HCT116 (cell line): Measurements from ENCODE around the gene ALAS1. TPM values are rescaled to one million over a fixed set of nuclear protein-coding genes. Genes with fewer than 3 reads are reported as not detected.

Experiments
- ATAC-seq: fragments of 200-7000 bp; cut with Tn5 transposase; 2 replicates; pipeline ENCODE4 v1.9.1; 2020; ENCODE audit warnings: mild to moderate bottlenecking, moderate library complexity
- BruUV-seq: library from RNA; stranded (reverse); fragments of 400-500 nt; replicated peaks from 2 replicates; lab custom pipeline; 2021; lab: Mats Ljungman, UMichigan
- CTCF ChIA-PET: fragments of 300-600 bp; sonication (Branson Sonifier 250); formaldehyde crosslinking; loops from one replicate; lab custom pipeline; 2021; ENCODE audit warnings: antibody characterized with exemption; lab: Charles Lee
- POLR2A ChIA-PET: fragments of 300-600, 350-600 bp; sonication (Branson Sonifier 250); formaldehyde crosslinking; loops from one replicate; lab custom pipeline; 2021; ENCODE audit warnings: antibody characterized with exemption; lab: Charles Lee
- RAD21 ChIA-PET, 2 experiments: fragments of 300-600 bp; sonication (Branson Sonifier 250); formaldehyde crosslinking; loops; one replicate each; lab custom pipeline; 2023; ENCODE audit warnings: low total read pairs in 2 of 2; ENCODE audit not compliant: uncharacterized antibody in 2 of 2, unreplicated experiment in 2 of 2, low non-redundant PET in 1 of 2; lab: Charles Lee
- DNase-seq: peaks from one replicate; pipeline ENCODE4 v3.0.0-alpha.2; 2010; ENCODE audit warnings: low read depth, low spot score
- H2AFZ ChIP-seq: fragments of 200-600 bp; shearing (Covaris generic), sonication (generic); 2 replicates; pipeline ENCODE4 v1.6.1; 2017; ENCODE audit warnings: low read depth, mixed run types, mixed read lengths, antibody characterized with exemption, low read length; ENCODE audit not compliant: poor library complexity, severe bottlenecking
- H3K27ac ChIP-seq: 2 replicates; pipeline ENCODE4 v1.5.1; 2012; ENCODE audit warnings: low read depth, low read length
- H3K27me3 ChIP-seq: fragments of 200-600 bp; sonication (generic); 2 replicates; pipeline ENCODE4 v1.6.1; 2016; ENCODE audit warnings: mixed run types, low read length, mixed read lengths; ENCODE audit not compliant: insufficient read depth
- H3K36me3 ChIP-seq, 2 experiments: fragments of 200-500 bp in 1 of 2; fragments of 200-600 bp in 1 of 2; sonication (Bioruptor generic) in 1 of 2; sonication (generic) in 1 of 2; 2 replicates each; pipeline versions ENCODE4 v1.5.1 to v1.6.1; 2014 to 2016; ENCODE audit warnings: low read length in 2 of 2, inconsistent platforms in 1 of 2, mixed read lengths in 1 of 2, mixed run types in 1 of 2; ENCODE audit not compliant: insufficient read depth in 2 of 2, control insufficient read depth in 1 of 2
- H3K4me1 ChIP-seq, 2 experiments: fragments of 200-600 bp in 1 of 2; sonication (generic) in 1 of 2; 2 replicates each; pipeline versions ENCODE4 v1.5.1 to v1.6.1; 2012 to 2017; ENCODE audit warnings: low read length in 2 of 2, inconsistent platforms in 1 of 2, mild to moderate bottlenecking in 1 of 2, mixed read lengths in 1 of 2, mixed run types in 1 of 2, moderate library complexity in 1 of 2; ENCODE audit not compliant: insufficient read depth in 2 of 2, control insufficient read depth in 1 of 2
- H3K4me2 ChIP-seq: fragments of 200-600 bp; sonication (generic); 2 replicates; pipeline ENCODE4 v1.6.1; 2017; ENCODE audit warnings: mixed run types, low read length, mixed read lengths
- H3K4me3 ChIP-seq, 2 experiments: fragments of 200-600 bp in 1 of 2; sonication (generic) in 1 of 2; replicated peaks in 1 of 2; 2 replicates each; pipeline ENCODE4 v1.5.1; 2011 to 2016; ENCODE audit warnings: low read length in 2 of 2, control low read depth in 1 of 2, low read depth in 1 of 2, mild to moderate bottlenecking in 1 of 2, mixed read lengths in 1 of 2, mixed run types in 1 of 2
- H3K79me2 ChIP-seq: fragments of 200-600 bp; sonication (generic); 2 replicates; pipeline ENCODE4 v1.6.1; 2017; ENCODE audit warnings: mild to moderate bottlenecking, mixed run types, low read length, moderate library complexity, mixed read lengths; ENCODE audit not compliant: insufficient read depth
- H3K9ac ChIP-seq: fragments of 200-600 bp; sonication (generic); 2 replicates; pipeline ENCODE4 v1.6.1; 2016; ENCODE audit warnings: low read length, mixed read lengths
- H3K9me2 ChIP-seq: fragments of 200-600 bp; sonication (generic), shearing (Covaris generic); 2 replicates; pipeline ENCODE4 v1.6.1; 2017; ENCODE audit warnings: mixed run types, mild to moderate bottlenecking, moderate library complexity; ENCODE audit not compliant: insufficient read depth
- H3K9me3 ChIP-seq, 2 experiments: fragments of 200-500 bp in 1 of 2; fragments of 200-600 bp in 1 of 2; sonication (Bioruptor generic) in 1 of 2; sonication (generic) in 1 of 2; 2 replicates each; pipeline ENCODE4 v1.6.1; 2014 to 2017; ENCODE audit warnings: low read length in 2 of 2, mixed read lengths in 2 of 2, inconsistent platforms in 1 of 2, low read depth in 1 of 2, mild to moderate bottlenecking in 1 of 2, mixed run types in 1 of 2, moderate library complexity in 1 of 2; ENCODE audit not compliant: control insufficient read depth in 1 of 2, insufficient read depth in 1 of 2
- H4K20me1 ChIP-seq: fragments of 200-600 bp; sonication (generic), shearing (Covaris generic); 2 replicates; pipeline ENCODE4 v1.6.1; 2017; ENCODE audit warnings: mixed run types, mild to moderate bottlenecking, moderate library complexity; ENCODE audit not compliant: insufficient read depth
- CBX3 ChIP-seq: IDR thresholded peaks from 2 replicates; pipeline ENCODE4 v1.6.1; 2012; ENCODE audit warnings: low read depth
- CEBPB ChIP-seq: IDR thresholded peaks from 2 replicates; pipeline ENCODE4 v1.6.1; 2012; ENCODE audit warnings: low read depth
- EGR1 ChIP-seq: IDR thresholded peaks from 2 replicates; pipeline ENCODE4 v1.6.1; 2012; ENCODE audit warnings: low read depth
- ELF1 ChIP-seq: IDR thresholded peaks from 2 replicates; pipeline ENCODE4 v1.6.1; 2012; ENCODE audit warnings: low read depth, borderline replicate concordance
- EZH2 ChIP-seq: fragments of 200-600 bp; sonication (generic); IDR thresholded peaks from 2 replicates; pipeline ENCODE4 v1.6.1; 2017; ENCODE audit warnings: antibody characterized with exemption, mixed run types
- EZH2phosphoT487 ChIP-seq: fragments of 200-600 bp; IDR thresholded peaks from 2 replicates; pipeline ENCODE4 v1.6.1; 2018; ENCODE audit warnings: antibody characterized with exemption, borderline replicate concordance
- JUND ChIP-seq: IDR thresholded peaks from 2 replicates; pipeline ENCODE4 v1.6.1; 2012
- POLR2AphosphoS5 ChIP-seq: IDR thresholded peaks from 2 replicates; pipeline ENCODE4 v1.6.1; 2011; ENCODE audit warnings: mild to moderate bottlenecking, low read depth, low read length, moderate library complexity
- SIN3A ChIP-seq: IDR thresholded peaks from 2 replicates; pipeline ENCODE4 v1.6.1; 2012; ENCODE audit warnings: low read depth
- SP1 ChIP-seq: IDR thresholded peaks from 2 replicates; pipeline ENCODE4 v1.6.1; 2012; ENCODE audit warnings: low read depth
- TCF7L2 ChIP-seq: IDR thresholded peaks from 2 replicates; pipeline ENCODE4 v1.7.0; 2011; ENCODE audit warnings: borderline replicate concordance, inconsistent platforms; ENCODE audit not compliant: insufficient read depth, insufficient read length; ENCODE audit errors: extremely low read depth
- ZFX ChIP-seq: fragments of 450-650 bp; IDR thresholded peaks from 2 replicates; pipeline ENCODE4 v1.6.1; 2017
- ZNF274 ChIP-seq: fragments of 200-500 bp; sonication (Bioruptor generic); IDR thresholded peaks from 2 replicates; pipeline ENCODE4 v1.6.1; 2014; ENCODE audit warnings: mild to moderate bottlenecking, low read depth, low read length, inconsistent platforms
- intact Hi-C: fragments of 100-400 bp; cut with micrococcal nuclease; formaldehyde crosslinking; loops from 2 replicates; pipeline ENCODE4 v1.10.0; 2022
- total RNA-seq: library from RNA; stranded (reverse); gene quantifications from one replicate; pipeline ENCODE4 v1.2.1, GENCODE V29; 2021; ENCODE audit not compliant: unreplicated experiment
- TF ChIP-seq, protein P1 (sequence below): IDR thresholded peaks from 2 replicates; pipeline ENCODE4 v1.6.1; 2012; ENCODE audit warnings: low read depth
- TF ChIP-seq, protein P2 (sequence below): IDR thresholded peaks from 2 replicates; pipeline ENCODE4 v1.6.1; 2011; ENCODE audit warnings: mild to moderate bottlenecking, low read length, moderate library complexity; ENCODE audit not compliant: insufficient replicate concordance; ENCODE audit errors: extremely low read depth
- TF ChIP-seq, protein P3 (sequence below), 3 experiments: fragments of 200-600 bp in 1 of 3; sonication (generic) in 1 of 3; IDR thresholded peaks in 2 of 3; conservative IDR thresholded peaks in 1 of 3; 2 replicates each; pipeline ENCODE4 v1.5.1; 2012 to 2017; ENCODE audit warnings: low read depth in 2 of 3, low read length in 2 of 3, antibody characterized with exemption in 1 of 3, borderline replicate concordance in 1 of 3, control low read depth in 1 of 3, mild to moderate bottlenecking in 1 of 3, mixed read lengths in 1 of 3, mixed run types in 1 of 3, moderate library complexity in 1 of 3; ENCODE audit not compliant: insufficient read depth in 1 of 3

Gene ALAS1
- total RNA-seq, 1 experiment from 2014 or later: 74.0 TPM

DNA sequence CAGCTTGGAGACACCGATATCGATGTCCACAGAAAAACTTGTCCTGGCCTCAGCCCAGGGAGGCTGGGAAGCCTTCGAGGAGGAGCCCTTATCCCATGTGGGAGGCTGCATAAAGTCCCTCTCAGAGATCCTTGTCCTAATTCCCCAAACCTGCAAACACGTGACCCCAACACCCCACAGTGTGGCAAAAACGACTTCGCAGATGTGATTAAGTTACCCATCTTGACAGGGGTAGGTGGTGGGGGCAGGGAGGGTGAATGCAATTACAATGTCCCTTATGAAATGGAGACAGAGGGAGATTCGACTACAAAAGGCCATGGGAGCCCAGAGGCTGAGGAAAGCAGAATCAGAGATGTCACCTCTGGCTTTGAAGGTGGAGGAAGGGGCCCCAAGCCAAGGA, 29.8 kb downstream of the ALAS1 start:
- no peak overlapping the region for H2AFZ ChIP-seq
- no peaks in the 10 kb centered on the region for H3K4me1 ChIP-seq
- no peaks in the 10 kb centered on the region for H3K27me3 ChIP-seq
- H3K36me3 ChIP-seq: peaks cover 17% of the 10 kb centered on the region in 2 experiments; a peak in 3 of 4 replicates
- POLR2A ChIA-PET: no interaction called here
- BruUV-seq: no TSS peak
- H3K9ac ChIP-seq: no peak overlapping the region
- no peak for DNase-seq
- H3K79me2 ChIP-seq: no peaks in the 10 kb centered on the region
- H3K27ac ChIP-seq: no peak overlapping the region
- no peak for ATAC-seq
- no peaks in the 10 kb centered on the region for H4K20me1 ChIP-seq
- H3K9me2 ChIP-seq: no peaks in the 10 kb centered on the region
- no peak overlapping the region for H3K4me2 ChIP-seq
- intact Hi-C loops: no loop called here
- H3K9me3 ChIP-seq: no peaks in the 10 kb centered on the region
- no peak for TF ChIP-seq POLR2AphosphoS5
- TF ChIP-seq JUND: no peak
- TF ChIP-seq, protein P1, sequence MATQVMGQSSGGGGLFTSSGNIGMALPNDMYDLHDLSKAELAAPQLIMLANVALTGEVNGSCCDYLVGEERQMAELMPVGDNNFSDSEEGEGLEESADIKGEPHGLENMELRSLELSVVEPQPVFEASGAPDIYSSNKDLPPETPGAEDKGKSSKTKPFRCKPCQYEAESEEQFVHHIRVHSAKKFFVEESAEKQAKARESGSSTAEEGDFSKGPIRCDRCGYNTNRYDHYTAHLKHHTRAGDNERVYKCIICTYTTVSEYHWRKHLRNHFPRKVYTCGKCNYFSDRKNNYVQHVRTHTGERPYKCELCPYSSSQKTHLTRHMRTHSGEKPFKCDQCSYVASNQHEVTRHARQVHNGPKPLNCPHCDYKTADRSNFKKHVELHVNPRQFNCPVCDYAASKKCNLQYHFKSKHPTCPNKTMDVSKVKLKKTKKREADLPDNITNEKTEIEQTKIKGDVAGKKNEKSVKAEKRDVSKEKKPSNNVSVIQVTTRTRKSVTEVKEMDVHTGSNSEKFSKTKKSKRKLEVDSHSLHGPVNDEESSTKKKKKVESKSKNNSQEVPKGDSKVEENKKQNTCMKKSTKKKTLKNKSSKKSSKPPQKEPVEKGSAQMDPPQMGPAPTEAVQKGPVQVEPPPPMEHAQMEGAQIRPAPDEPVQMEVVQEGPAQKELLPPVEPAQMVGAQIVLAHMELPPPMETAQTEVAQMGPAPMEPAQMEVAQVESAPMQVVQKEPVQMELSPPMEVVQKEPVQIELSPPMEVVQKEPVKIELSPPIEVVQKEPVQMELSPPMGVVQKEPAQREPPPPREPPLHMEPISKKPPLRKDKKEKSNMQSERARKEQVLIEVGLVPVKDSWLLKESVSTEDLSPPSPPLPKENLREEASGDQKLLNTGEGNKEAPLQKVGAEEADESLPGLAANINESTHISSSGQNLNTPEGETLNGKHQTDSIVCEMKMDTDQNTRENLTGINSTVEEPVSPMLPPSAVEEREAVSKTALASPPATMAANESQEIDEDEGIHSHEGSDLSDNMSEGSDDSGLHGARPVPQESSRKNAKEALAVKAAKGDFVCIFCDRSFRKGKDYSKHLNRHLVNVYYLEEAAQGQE: no peak
- TF ChIP-seq, protein P2, sequence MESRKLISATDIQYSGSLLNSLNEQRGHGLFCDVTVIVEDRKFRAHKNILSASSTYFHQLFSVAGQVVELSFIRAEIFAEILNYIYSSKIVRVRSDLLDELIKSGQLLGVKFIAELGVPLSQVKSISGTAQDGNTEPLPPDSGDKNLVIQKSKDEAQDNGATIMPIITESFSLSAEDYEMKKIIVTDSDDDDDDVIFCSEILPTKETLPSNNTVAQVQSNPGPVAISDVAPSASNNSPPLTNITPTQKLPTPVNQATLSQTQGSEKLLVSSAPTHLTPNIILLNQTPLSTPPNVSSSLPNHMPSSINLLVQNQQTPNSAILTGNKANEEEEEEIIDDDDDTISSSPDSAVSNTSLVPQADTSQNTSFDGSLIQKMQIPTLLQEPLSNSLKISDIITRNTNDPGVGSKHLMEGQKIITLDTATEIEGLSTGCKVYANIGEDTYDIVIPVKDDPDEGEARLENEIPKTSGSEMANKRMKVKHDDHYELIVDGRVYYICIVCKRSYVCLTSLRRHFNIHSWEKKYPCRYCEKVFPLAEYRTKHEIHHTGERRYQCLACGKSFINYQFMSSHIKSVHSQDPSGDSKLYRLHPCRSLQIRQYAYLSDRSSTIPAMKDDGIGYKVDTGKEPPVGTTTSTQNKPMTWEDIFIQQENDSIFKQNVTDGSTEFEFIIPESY: no peak
- no peak for TF ChIP-seq ZNF274
- TF ChIP-seq, protein P3, sequence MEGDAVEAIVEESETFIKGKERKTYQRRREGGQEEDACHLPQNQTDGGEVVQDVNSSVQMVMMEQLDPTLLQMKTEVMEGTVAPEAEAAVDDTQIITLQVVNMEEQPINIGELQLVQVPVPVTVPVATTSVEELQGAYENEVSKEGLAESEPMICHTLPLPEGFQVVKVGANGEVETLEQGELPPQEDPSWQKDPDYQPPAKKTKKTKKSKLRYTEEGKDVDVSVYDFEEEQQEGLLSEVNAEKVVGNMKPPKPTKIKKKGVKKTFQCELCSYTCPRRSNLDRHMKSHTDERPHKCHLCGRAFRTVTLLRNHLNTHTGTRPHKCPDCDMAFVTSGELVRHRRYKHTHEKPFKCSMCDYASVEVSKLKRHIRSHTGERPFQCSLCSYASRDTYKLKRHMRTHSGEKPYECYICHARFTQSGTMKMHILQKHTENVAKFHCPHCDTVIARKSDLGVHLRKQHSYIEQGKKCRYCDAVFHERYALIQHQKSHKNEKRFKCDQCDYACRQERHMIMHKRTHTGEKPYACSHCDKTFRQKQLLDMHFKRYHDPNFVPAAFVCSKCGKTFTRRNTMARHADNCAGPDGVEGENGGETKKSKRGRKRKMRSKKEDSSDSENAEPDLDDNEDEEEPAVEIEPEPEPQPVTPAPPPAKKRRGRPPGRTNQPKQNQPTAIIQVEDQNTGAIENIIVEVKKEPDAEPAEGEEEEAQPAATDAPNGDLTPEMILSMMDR (IDR thresholded peaks at IDR 0.05 in 2 of 3, conservative IDR thresholded peaks at IDR 0.05 in 1 of 3; ENCODE audit: borderline replicate concordance in 1 of 3, insufficient read depth in 1 of 3, low read depth in 2 of 3, low read length in 2 of 3): no peak
- TF ChIP-seq ELF1: no peak
- TF ChIP-seq SP1: no peak
- TF ChIP-seq SIN3A: no peak
- no peak for TF ChIP-seq CBX3
- TF ChIP-seq ZFX: no peak
- no peak for TF ChIP-seq TCF7L2
- TF ChIP-seq EZH2: no peak
- TF ChIP-seq CEBPB: no peak
- TF ChIP-seq EZH2phosphoT487: no peak
- TF ChIP-seq EGR1: no peak
- TF ChIP-seq, all 23 proteins: peak for 0
- RAD21 ChIA-PET: no interaction called here
- CTCF ChIA-PET: interaction anchor here (0.8 to 1.6 kb wide), 2 partner anchors 11 to 51 kb away, joined by 3 to 5 read pairs; partner anchors contain the start of gene WDR82
- H3K4me3 ChIP-seq: no peak overlapping the region
